HEK293 (cell line): ENCODE results near the gene MTPN.

Source experiments
- CTCF ChIA-PET: fragments of 350-600 bp; formaldehyde crosslinking; extraction: SDS; loops from one replicate; lab custom pipeline; 2021; ENCODE audit warnings: antibody characterized with exemption; lab: Yijun Ruan, JAX
- POLR2A ChIA-PET: fragments of 300-600 bp; formaldehyde crosslinking; extraction: SDS; loops from one replicate; lab custom pipeline; 2020; ENCODE audit warnings: antibody characterized with exemption, inconsistent platforms; lab: Yijun Ruan, JAX
- H3K27ac ChIP-seq: fragments of 200-500 bp; sonication (Bioruptor generic); 2 replicates; pipeline ENCODE4 v1.5.1; 2014; ENCODE audit warnings: low read depth, low read length, control low read depth, inconsistent platforms; ENCODE audit errors: extremely low read depth
- H3K36me3 ChIP-seq, 2 experiments: fragments of 200-500 bp in 1 of 2; sonication (Bioruptor generic) in 1 of 2; 1 replicate in 1 of 2; 2 replicates in 1 of 2; pipeline ENCODE4 v1.5.1; 2014 to 2017; ENCODE audit warnings: inconsistent platforms in 2 of 2, low read length in 2 of 2; ENCODE audit not compliant: control insufficient read depth in 2 of 2, insufficient read depth in 1 of 2
- H3K4me1 ChIP-seq: fragments of 200-500 bp; sonication (Bioruptor generic); 2 replicates; pipeline ENCODE4 v1.5.1; 2014; ENCODE audit warnings: mild to moderate bottlenecking, low read length, inconsistent platforms; ENCODE audit not compliant: control insufficient read depth, insufficient read depth
- H3K4me3 ChIP-seq: 2 replicates; pipeline ENCODE4 v1.5.1; 2011; ENCODE audit warnings: low read depth, mild to moderate bottlenecking, control low read depth, low read length, moderate library complexity
- H3K9me3 ChIP-seq: fragments of 200-500 bp; sonication (Bioruptor generic); 2 replicates; pipeline ENCODE4 v1.5.1; 2014; ENCODE audit warnings: low read depth, low read length, inconsistent platforms; ENCODE audit not compliant: control insufficient read depth, insufficient read depth
- BCL6B ChIP-seq: fragments of 450-650 bp; formaldehyde crosslinking; IDR thresholded peaks from 2 replicates; pipeline ENCODE4 v1.5.1; 2017; ENCODE audit warnings: missing biosample characterization, missing genetic modification characterization
- GLI4 ChIP-seq: fragments of 450-650 bp; formaldehyde crosslinking; IDR thresholded peaks from 2 replicates; pipeline ENCODE4 v1.5.1; 2016; ENCODE audit warnings: missing biosample characterization, missing genetic modification characterization
- GLIS2 ChIP-seq: fragments of 450-650 bp; formaldehyde crosslinking; IDR thresholded peaks from 2 replicates; pipeline ENCODE4 v1.5.1; 2016; ENCODE audit warnings: missing biosample characterization, missing genetic modification characterization
- HOXA7 ChIP-seq: sonication (generic); formaldehyde crosslinking; IDR thresholded peaks from 2 replicates; pipeline ENCODE4 v1.8.1; 2022; ENCODE audit warnings: missing genetic modification reagents, borderline replicate concordance
- KLF17 ChIP-seq: fragments of 450-650 bp; formaldehyde crosslinking; IDR thresholded peaks from 2 replicates; pipeline ENCODE4 v1.5.1; 2016; ENCODE audit warnings: missing biosample characterization, missing genetic modification characterization
- KLF8 ChIP-seq: fragments of 450-650 bp; formaldehyde crosslinking; IDR thresholded peaks from 2 replicates; pipeline ENCODE4 v1.5.1; 2016; ENCODE audit warnings: missing biosample characterization, missing genetic modification characterization
- PRDM4 ChIP-seq: fragments of 450-650 bp; formaldehyde crosslinking; IDR thresholded peaks from 2 replicates; pipeline ENCODE4 v1.5.1; 2017; ENCODE audit warnings: missing biosample characterization, missing genetic modification characterization
- SALL2 ChIP-seq: fragments of 450-650 bp; formaldehyde crosslinking; IDR thresholded peaks from 2 replicates; pipeline ENCODE4 v1.5.0; 2017; ENCODE audit warnings: missing biosample characterization, mild to moderate bottlenecking, missing genetic modification characterization, borderline replicate concordance
- TRIM28 ChIP-seq: IDR thresholded peaks from 2 replicates; pipeline ENCODE4 v1.6.1; 2011; ENCODE audit warnings: low read length, control low read depth, borderline replicate concordance
- ZFHX2 ChIP-seq: fragments of 450-650 bp; formaldehyde crosslinking; conservative IDR thresholded peaks from 2 replicates; pipeline ENCODE4 v1.5.1; 2016; ENCODE audit warnings: missing biosample characterization, missing genetic modification characterization
- ZNF132 ChIP-seq: fragments of 450-650 bp; formaldehyde crosslinking; IDR thresholded peaks from 2 replicates; pipeline ENCODE4 v1.5.1; 2017; ENCODE audit warnings: missing biosample characterization, missing genetic modification characterization, borderline replicate concordance
- ZNF184 ChIP-seq: fragments of 450-650 bp; IDR thresholded peaks from 2 replicates; pipeline ENCODE4 v1.5.1; 2018; ENCODE audit warnings: missing biosample characterization, mild to moderate bottlenecking, missing genetic modification characterization
- ZNF2 ChIP-seq: fragments of 450-650 bp; formaldehyde crosslinking; IDR thresholded peaks from 2 replicates; pipeline ENCODE4 v1.5.1; 2016; ENCODE audit warnings: missing biosample characterization, missing genetic modification characterization
- ZNF214 ChIP-seq: fragments of 450-650 bp; formaldehyde crosslinking; IDR thresholded peaks from 2 replicates; pipeline ENCODE4 v1.5.1; 2017; ENCODE audit warnings: missing biosample characterization, mild to moderate bottlenecking, missing genetic modification characterization, borderline replicate concordance
- ZNF24 ChIP-seq: fragments of 450-650 bp; formaldehyde crosslinking; IDR thresholded peaks from 2 replicates; pipeline ENCODE4 v1.5.1; 2016; ENCODE audit warnings: missing biosample characterization, missing genetic modification characterization
- ZNF548 ChIP-seq: fragments of 450-650 bp; formaldehyde crosslinking; IDR thresholded peaks from 2 replicates; pipeline ENCODE4 v1.5.1; 2016; ENCODE audit warnings: missing biosample characterization, missing genetic modification characterization
- ZNF555 ChIP-seq: fragments of 450-650 bp; formaldehyde crosslinking; conservative IDR thresholded peaks from 2 replicates; pipeline ENCODE4 v1.5.1; 2017; ENCODE audit warnings: missing biosample characterization, mild to moderate bottlenecking, missing genetic modification characterization, inconsistent platforms
- ZNF639 ChIP-seq: fragments of 450-650 bp; formaldehyde crosslinking; IDR thresholded peaks from 2 replicates; pipeline ENCODE4 v1.5.1; 2016; ENCODE audit warnings: missing biosample characterization, missing genetic modification characterization
- ZNF654 ChIP-seq: fragments of 450-650 bp; formaldehyde crosslinking; IDR thresholded peaks from 2 replicates; pipeline ENCODE4 v1.5.1; 2016; ENCODE audit warnings: low read depth, missing biosample characterization, missing genetic modification characterization
- ZNF747 ChIP-seq: fragments of 450-650 bp; formaldehyde crosslinking; IDR thresholded peaks from 2 replicates; pipeline ENCODE4 v1.5.1; 2016; ENCODE audit warnings: missing biosample characterization, missing genetic modification characterization
- ZNF792 ChIP-seq: fragments of 450-650 bp; formaldehyde crosslinking; IDR thresholded peaks from 2 replicates; pipeline ENCODE4 v1.5.1; 2016; ENCODE audit warnings: missing biosample characterization, missing genetic modification characterization
- ZSCAN23 ChIP-seq: fragments of 450-650 bp; formaldehyde crosslinking; IDR thresholded peaks from 2 replicates; pipeline ENCODE4 v1.5.1; 2016; ENCODE audit warnings: missing biosample characterization, missing genetic modification characterization

Gene MTPN

GRCh38 chr7:135964274-135964673, 12.9 kb downstream of the MTPN start:
- Histone ChIP-seq H3K9me3 (no peaks in the 10 kb centered on the region), H3K4me3 (no peak overlapping the region), H3K36me3 (peaks cover 0 to 5% of the 10 kb centered on the region in 2 experiments; a peak in 1 of 3 replicates), H3K4me1 (no peaks in the 10 kb centered on the region), H3K27ac (no peak overlapping the region)
- ChIA-PET CTCF (no interaction called here), POLR2A (no interaction called here)
- TF ChIP-seq TRIM28, result no peak
- TF ChIP-seq ZNF214 (tag by site-specific recombination), result no peak

- peaks cover 0 to 3% of the 10 kb centered on the region in 2 experiments; a peak in 1 of 3 replicates for H3K36me3 ChIP-seq
- no peak overlapping the region for H3K4me3 ChIP-seq
- ChIA-PET CTCF (no interaction called here), POLR2A (no interaction called here)
- no peak overlapping the region for H3K27ac ChIP-seq
- H3K4me1 ChIP-seq, result no peaks in the 10 kb centered on the region
- H3K9me3 ChIP-seq, result no peaks in the 10 kb centered on the region
- TF ChIP-seq GLIS2 (tag by site-specific recombination) (no peak), ZNF639 (no peak), ZNF747 (tag by site-specific recombination) (no peak)
These were observed 14.4 kb downstream of the MTPN start for GRCh38 chr7:135962802-135963201.

- H3K36me3 ChIP-seq, result no peaks in the 10 kb centered on the region
- ChIA-PET POLR2A (interaction anchor here (0.8 kb wide), 1 partner anchor 10 kb away, joined by 3 read pairs; no protein-coding TSS in a partner anchor), CTCF (interaction anchor here (0.7 kb wide), 1 partner anchor 12 kb away, joined by 5 read pairs; no protein-coding TSS in a partner anchor)
These were observed 16.3 kb downstream of the MTPN start for GRCh38 chr7:135960709-135961451.

More at GRCh38 chr7:135960709-135961451, 16.3 kb downstream of the MTPN start:
- Histone ChIP-seq H3K9me3 (no peaks in the 10 kb centered on the region), H3K4me1 (no peaks in the 10 kb centered on the region), H3K4me3 (no peak overlapping the region), H3K27ac (no peak overlapping the region)
- no peak for TF ChIP-seq ZNF132 (tag by site-specific recombination)
- no peak for TF ChIP-seq ZNF792 (tag by site-specific recombination)
- no peak for TF ChIP-seq ZNF548 (tag by site-specific recombination)
- no peak for TF ChIP-seq ZNF184
- TF ChIP-seq SALL2 (tag by site-specific recombination), result no peak
- TF ChIP-seq ZNF555 (tag by site-specific recombination), result no peak
- TF ChIP-seq KLF8 (tag by site-specific recombination), result no peak
- TF ChIP-seq ZFHX2 (tag by site-specific recombination), result no peak
- no peak for TF ChIP-seq KLF17 (tag by site-specific recombination)
- TF ChIP-seq ZNF24 (tag by site-specific recombination), result no peak
- TF ChIP-seq ZSCAN23, result no peak
- no peak for TF ChIP-seq ZNF2 (tag by site-specific recombination)
- no peak for TF ChIP-seq ZNF654 (tag by site-specific recombination)
- no peak for TF ChIP-seq GLI4
- TF ChIP-seq BCL6B (tag by site-specific recombination), result no peak
- no peak for TF ChIP-seq HOXA7 (CRISPR knock-in tag)
- no peak for TF ChIP-seq PRDM4 (tag by site-specific recombination)
